ENCODE measurements around the gene TLR8.

TLR8 gene

GRCh38 chrX:12970691-12971202 lies 64.3 kb downstream of the TLR8 start:
- peak in 1 of 2 experiments; percentile 51 for DNase-seq

DNA sequence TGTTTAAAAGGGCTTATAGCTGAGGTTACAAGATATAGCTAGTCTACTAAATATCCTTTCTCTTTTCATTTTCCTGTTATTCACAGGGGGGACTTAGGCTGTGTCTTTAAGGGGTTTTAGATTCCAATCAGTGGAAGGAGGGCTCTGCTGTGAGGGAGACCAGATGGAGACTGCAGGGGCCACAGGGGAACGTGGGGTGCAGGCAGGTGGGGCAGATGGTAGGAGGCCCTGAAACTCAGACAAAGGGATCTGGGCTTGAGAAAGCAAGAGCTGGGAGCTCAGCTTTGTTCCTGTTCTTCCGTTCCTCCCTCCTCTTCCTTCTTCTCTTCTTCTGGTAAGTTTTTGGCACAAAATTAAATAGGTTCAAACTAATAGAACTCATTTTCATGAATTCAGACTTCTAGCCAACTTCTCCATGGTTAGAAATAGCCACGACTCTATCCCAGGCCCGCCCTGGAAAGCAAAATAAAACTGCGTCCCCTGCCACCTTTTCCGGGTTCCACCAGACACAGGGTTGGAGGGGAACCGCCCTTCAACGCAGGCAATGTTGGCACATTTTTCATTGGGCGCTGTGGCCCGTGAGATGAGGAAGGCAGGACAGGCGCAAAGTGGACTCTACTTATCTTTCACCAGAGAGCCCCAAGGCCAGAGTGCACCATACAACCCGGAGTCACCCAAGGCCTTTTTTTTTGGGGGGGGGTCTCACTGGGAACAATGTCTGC lies 65.0 kb downstream of the TLR8 start:
- peak in 1 of 2 experiments; percentile 60 for DNase-seq

- DNase-seq, result no peak
Observed at GRCh38 chrX:12972243-12972642, 65.8 kb downstream of the TLR8 start.
